ENCODE results near the gene LFNG.

Gene LFNG

DNA sequence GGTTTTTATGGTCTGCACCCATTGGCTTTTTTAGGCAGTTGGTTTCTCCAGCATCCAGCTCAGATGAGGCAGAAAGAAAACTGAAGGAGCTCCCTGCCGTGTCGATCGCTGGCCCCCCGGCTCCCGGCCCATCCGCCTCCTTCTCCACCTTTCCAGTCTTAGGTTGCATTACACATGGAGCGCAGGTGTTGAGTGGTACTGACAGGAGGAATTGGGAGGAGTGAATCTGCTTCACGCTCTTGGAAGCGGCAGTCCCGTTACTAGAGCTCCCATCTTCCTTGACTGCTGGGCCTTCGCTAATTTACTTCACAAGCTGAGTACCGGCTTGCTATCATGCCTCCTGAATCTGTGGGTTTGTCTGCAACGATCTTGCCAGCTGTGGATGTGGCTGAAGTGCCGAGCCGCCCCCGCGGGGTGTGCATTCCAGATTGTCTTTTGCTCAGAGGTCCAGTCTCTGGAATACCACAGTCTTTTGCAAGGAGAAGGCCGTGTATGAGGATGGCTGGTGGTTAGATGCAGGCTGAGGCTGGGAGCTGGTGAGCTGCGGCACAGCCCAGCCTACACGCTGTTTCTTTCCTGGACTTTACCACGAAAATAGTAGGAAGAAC is 56.3 kb downstream of the LFNG start:
- no peak for DNase-seq

DNA sequence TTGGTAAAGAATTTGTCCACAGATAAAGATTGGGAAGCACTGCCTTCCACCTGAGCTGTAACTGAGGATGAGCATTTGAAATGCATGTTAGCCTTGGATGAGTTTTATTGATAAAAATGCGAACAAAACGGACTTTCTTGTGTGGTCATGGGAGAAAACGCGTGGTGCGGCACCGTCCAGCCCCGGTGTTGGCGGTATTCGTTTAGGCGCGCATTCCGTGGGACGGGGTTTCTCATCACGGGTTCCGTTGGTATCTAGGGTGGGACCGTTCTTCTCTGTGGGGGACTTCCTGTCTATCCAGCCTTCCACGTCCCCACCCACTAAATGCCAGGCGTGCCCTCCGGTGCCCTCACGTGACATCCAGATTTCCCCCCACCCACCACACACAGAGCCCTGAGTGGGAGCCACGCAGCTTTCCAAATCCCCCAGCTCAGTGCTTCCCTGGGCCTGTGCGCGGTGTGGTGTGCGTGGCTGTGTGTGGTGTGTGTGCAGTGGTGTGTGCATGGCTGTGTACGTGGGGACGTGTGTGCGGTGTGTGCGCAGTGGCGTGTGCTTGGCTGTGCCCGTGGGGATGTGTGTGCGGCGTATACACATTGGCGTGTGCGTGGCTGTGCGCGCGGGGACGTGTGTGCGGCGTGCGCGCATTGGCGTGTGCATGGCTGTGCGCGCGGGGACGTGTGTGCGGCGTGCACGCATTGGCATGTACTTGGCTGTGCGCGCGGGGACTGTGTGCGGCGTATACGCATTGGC is 57.3 kb downstream of the LFNG start:
- DNase-seq, result no peak
